ENCODE data around the gene TXNDC17.
"Not testable (repeated sequence)": the region's sequence is repeated elsewhere in the genome, so short reads cannot be mapped to it uniquely, and the experiment has no call there.

DNA sequence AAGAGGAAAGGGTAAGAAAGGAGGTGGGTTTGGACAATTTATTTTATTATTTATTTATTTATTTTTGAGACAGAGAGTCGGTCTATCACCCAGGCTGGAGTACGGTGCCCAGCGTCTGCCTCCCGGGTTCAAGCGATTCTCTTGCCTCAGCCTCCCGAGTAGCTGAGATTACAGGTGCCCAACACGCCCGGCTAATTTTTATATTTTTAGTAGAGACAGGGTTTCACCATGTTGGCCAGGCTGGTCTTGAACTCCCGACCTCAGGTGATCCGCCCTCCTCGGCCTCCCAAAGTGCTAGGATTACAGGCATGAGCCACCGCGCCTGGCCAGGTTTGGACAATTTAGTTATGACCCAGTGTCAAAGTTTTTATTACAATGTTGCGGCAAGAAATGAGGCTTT is 22.3 kb downstream of the TXNDC17 start:
- TF ChIP-seq, protein P1, sequence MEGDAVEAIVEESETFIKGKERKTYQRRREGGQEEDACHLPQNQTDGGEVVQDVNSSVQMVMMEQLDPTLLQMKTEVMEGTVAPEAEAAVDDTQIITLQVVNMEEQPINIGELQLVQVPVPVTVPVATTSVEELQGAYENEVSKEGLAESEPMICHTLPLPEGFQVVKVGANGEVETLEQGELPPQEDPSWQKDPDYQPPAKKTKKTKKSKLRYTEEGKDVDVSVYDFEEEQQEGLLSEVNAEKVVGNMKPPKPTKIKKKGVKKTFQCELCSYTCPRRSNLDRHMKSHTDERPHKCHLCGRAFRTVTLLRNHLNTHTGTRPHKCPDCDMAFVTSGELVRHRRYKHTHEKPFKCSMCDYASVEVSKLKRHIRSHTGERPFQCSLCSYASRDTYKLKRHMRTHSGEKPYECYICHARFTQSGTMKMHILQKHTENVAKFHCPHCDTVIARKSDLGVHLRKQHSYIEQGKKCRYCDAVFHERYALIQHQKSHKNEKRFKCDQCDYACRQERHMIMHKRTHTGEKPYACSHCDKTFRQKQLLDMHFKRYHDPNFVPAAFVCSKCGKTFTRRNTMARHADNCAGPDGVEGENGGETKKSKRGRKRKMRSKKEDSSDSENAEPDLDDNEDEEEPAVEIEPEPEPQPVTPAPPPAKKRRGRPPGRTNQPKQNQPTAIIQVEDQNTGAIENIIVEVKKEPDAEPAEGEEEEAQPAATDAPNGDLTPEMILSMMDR (conservative IDR thresholded peaks at IDR 0.05 in 1 of 2, IDR thresholded peaks at IDR 0.05 in 1 of 2; ENCODE audit: extremely low read depth in 1 of 2, insufficient read depth in 1 of 2, low read depth in 1 of 2, low read length in 2 of 2): not testable (repeated sequence)
- TF ChIP-seq EZH2 (IDR thresholded peaks at IDR 0.05; ENCODE audit: borderline replicate concordance, low read length): not testable (repeated sequence)

Data from mammary epithelial cell (primary cell).